A549 (cell line): Measurements from ENCODE around the gene FNDC7.

ENCODE experiments used
- JUN ChIP-seq, 2 experiments: fragments of >200 bp; sonication (Bioruptor Twin); formaldehyde crosslinking; IDR thresholded peaks; 2 replicates in 1 of 2; 3 replicates in 1 of 2; pipeline ENCODE4 v1.6.1; 2016 to 2017
- JUNB ChIP-seq: fragments of >200 bp; sonication (Bioruptor Twin); formaldehyde crosslinking; IDR thresholded peaks from 2 replicates; pipeline ENCODE4 v1.6.1; 2016
- PBX3 ChIP-seq: IDR thresholded peaks from 2 replicates; pipeline ENCODE4 v1.6.1; 2012
- POLR2A ChIP-seq: IDR thresholded peaks from 2 replicates; pipeline ENCODE4 v1.6.1; 2012; ENCODE audit warnings: mild to moderate bottlenecking, low read length
- POLR2AphosphoS2 ChIP-seq: conservative IDR thresholded peaks from 2 replicates; pipeline ENCODE4 v1.6.1; 2012; ENCODE audit warnings: low read length, improper control_type of control experiment, inconsistent platforms
- RCOR1 ChIP-seq: fragments of 150-350 bp; IDR thresholded peaks from 2 replicates; pipeline ENCODE4 v1.6.1; 2014; ENCODE audit warnings: antibody characterized with exemption, low read length, low read depth
- RNF2 ChIP-seq: fragments of 200-600 bp; sonication (generic); IDR thresholded peaks from 2 replicates; pipeline ENCODE4 v1.6.1; 2016; ENCODE audit warnings: low read depth, mild to moderate bottlenecking, antibody characterized with exemption, moderate library complexity, borderline replicate concordance
- USF2 ChIP-seq: fragments of 450-650 bp; IDR thresholded peaks from 2 replicates; pipeline ENCODE4 v1.6.1; 2014; ENCODE audit warnings: antibody characterized with exemption
- TF ChIP-seq, protein P1 (sequence below): fragments of >200 bp; sonication (Bioruptor Twin); formaldehyde crosslinking; IDR thresholded peaks from 3 replicates; pipeline ENCODE4 v1.5.1; 2016
- TF ChIP-seq, protein P2 (sequence below): fragments of 200-600 bp; sonication (generic); IDR thresholded peaks from 2 replicates; pipeline ENCODE4 v1.6.1; 2016; ENCODE audit warnings: antibody characterized with exemption, mild to moderate bottlenecking, moderate library complexity

GRCh38 chr1:108679586-108680213 is 33.0 kb upstream of the FNDC7 start:
- TF ChIP-seq, protein P1, sequence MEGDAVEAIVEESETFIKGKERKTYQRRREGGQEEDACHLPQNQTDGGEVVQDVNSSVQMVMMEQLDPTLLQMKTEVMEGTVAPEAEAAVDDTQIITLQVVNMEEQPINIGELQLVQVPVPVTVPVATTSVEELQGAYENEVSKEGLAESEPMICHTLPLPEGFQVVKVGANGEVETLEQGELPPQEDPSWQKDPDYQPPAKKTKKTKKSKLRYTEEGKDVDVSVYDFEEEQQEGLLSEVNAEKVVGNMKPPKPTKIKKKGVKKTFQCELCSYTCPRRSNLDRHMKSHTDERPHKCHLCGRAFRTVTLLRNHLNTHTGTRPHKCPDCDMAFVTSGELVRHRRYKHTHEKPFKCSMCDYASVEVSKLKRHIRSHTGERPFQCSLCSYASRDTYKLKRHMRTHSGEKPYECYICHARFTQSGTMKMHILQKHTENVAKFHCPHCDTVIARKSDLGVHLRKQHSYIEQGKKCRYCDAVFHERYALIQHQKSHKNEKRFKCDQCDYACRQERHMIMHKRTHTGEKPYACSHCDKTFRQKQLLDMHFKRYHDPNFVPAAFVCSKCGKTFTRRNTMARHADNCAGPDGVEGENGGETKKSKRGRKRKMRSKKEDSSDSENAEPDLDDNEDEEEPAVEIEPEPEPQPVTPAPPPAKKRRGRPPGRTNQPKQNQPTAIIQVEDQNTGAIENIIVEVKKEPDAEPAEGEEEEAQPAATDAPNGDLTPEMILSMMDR, result no peak
- TF ChIP-seq PBX3 (no peak), JUN (IDR thresholded peaks at IDR 0.05) (no peak), RNF2 (no peak), USF2 (no peak), POLR2A (no peak), POLR2AphosphoS2 (no peak), JUNB (no peak), RCOR1 (no peak)
- TF ChIP-seq, protein P2, sequence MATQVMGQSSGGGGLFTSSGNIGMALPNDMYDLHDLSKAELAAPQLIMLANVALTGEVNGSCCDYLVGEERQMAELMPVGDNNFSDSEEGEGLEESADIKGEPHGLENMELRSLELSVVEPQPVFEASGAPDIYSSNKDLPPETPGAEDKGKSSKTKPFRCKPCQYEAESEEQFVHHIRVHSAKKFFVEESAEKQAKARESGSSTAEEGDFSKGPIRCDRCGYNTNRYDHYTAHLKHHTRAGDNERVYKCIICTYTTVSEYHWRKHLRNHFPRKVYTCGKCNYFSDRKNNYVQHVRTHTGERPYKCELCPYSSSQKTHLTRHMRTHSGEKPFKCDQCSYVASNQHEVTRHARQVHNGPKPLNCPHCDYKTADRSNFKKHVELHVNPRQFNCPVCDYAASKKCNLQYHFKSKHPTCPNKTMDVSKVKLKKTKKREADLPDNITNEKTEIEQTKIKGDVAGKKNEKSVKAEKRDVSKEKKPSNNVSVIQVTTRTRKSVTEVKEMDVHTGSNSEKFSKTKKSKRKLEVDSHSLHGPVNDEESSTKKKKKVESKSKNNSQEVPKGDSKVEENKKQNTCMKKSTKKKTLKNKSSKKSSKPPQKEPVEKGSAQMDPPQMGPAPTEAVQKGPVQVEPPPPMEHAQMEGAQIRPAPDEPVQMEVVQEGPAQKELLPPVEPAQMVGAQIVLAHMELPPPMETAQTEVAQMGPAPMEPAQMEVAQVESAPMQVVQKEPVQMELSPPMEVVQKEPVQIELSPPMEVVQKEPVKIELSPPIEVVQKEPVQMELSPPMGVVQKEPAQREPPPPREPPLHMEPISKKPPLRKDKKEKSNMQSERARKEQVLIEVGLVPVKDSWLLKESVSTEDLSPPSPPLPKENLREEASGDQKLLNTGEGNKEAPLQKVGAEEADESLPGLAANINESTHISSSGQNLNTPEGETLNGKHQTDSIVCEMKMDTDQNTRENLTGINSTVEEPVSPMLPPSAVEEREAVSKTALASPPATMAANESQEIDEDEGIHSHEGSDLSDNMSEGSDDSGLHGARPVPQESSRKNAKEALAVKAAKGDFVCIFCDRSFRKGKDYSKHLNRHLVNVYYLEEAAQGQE, result no peak
